ENCODE measurements around the gene UNC80.

DNA sequence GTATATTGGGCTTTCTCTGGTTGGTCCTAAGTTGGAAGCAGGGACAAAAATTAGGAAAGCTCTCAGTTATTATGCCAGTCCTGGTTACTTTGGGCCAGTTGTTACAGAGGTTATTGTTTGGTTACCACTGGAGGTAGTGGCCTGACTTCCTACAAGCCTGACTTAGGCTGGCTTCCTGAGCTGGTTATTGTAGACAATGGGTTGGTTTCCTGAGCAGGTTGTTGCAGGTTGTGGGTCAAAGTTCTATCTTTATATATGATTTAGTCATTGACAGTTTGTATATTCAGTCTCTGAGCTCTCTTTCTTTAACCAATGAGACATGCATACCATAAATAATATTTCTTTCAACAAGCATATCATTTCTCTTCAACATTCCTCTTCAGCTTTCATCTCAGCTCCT is 172.1 kb downstream of the UNC80 start:
- TF ChIP-seq CTCF (IDR thresholded peaks at IDR 0.05; ENCODE audit: poor library complexity) (no peak), EZH2 (IDR thresholded peaks at IDR 0.05; ENCODE audit: borderline replicate concordance) (no peak)

Measured in hepatocyte (in vitro differentiated cells).